H1 (cell line): ENCODE measurements around the gene CTNND2. TPM values are rescaled to one million over a fixed set of nuclear protein-coding genes. Genes with fewer than 3 reads are reported as not detected.

Experiments used
- CHD7 ChIP-seq: fragments of 300-600 bp; sonication (generic); IDR thresholded peaks from 2 replicates; pipeline ENCODE4 v1.7.1; 2012; ENCODE audit warnings: low read length, moderate library complexity, mild to moderate bottlenecking, inconsistent platforms; ENCODE audit not compliant: insufficient replicate concordance
- KDM4A ChIP-seq: IDR thresholded peaks from one replicate; pipeline ENCODE4 v1.7.1; 2012; ENCODE audit warnings: low read depth, mild to moderate bottlenecking, moderate library complexity, low read length, inconsistent platforms; ENCODE audit not compliant: severe bottlenecking
- SP4 ChIP-seq: IDR thresholded peaks from 2 replicates; pipeline ENCODE4 v1.6.1; 2012; ENCODE audit warnings: low read length, inconsistent platforms
- polyA plus RNA-seq, 7 experiments: library from polyadenylated mRNA; depleted of rRNA in 3 of 7; stranded (reverse) in 5 of 7; unstranded in 2 of 7; fragments of >200 nt in 5 of 7; fragments of 200-250 nt in 2 of 7; gene quantifications; 1 replicate in 5 of 7; 2 replicates in 1 of 7; 4 replicates in 1 of 7; pipeline versions ENCODE4 v1.2.1 to v1.2.3, GENCODE V29; 2011 to 2013; ENCODE audit warnings: missing spikeins in 2 of 7, mixed read lengths in 2 of 7
- total RNA-seq: library from RNA; stranded (reverse); fragmentation: NEBNext Ultra II Directional; extraction: Animal tissue kit (Norgen Biotek cat#: 25700); gene quantifications from 2 replicates; pipeline ENCODE4 v1.2.1, GENCODE V29; 2021

CTNND2 gene
- total and polyA plus RNA-seq, 2 of the 8 experiments (the other 6 are each of a cell fraction or from before 2014, with no cell fraction given) = 7.4 to 14.2 TPM

- TF ChIP-seq CHD7 = no peak
- no peak for TF ChIP-seq SP4
- TF ChIP-seq KDM4A = no peak
Observed at GRCh38 chr5:11803436-11803835, 100.8 kb downstream of the CTNND2 start (continued).
